Breast epithelium (tissue), 4 donors: Measurements from ENCODE around the gene METTL9. TPM values are rescaled to one million over a fixed set of nuclear protein-coding genes. Genes with fewer than 3 reads are reported as not detected.
"Not testable (repeated sequence)": the region's sequence is repeated elsewhere in the genome, so short reads cannot be mapped to it uniquely, and the experiment has no call there.

Experiments
- DNase-seq, 2 donors: peaks; one replicate each; pipeline ENCODE4 v3.0.0-alpha.2; 2019; ENCODE audit warnings: low spot score in 2 of 2
- H3K27ac ChIP-seq, 2 donors: fragments of 200-600 bp; sonication (generic) in 1 of 2; one replicate each; pipeline ENCODE4 v1.5.1; 2016 to 2019; ENCODE audit warnings: mild to moderate bottlenecking in 1 of 2
- H3K27me3 ChIP-seq, 2 donors: fragments of 200-600 bp; sonication (generic) in 1 of 2; one replicate each; pipeline versions ENCODE4 v1.5.1 to v1.6.0; 2017 to 2019; ENCODE audit warnings: control low read depth in 1 of 2, mild to moderate bottlenecking in 1 of 2
- H3K36me3 ChIP-seq: fragments of 200-600 bp; one replicate; pipeline ENCODE4 v1.5.1; 2019
- H3K4me1 ChIP-seq, 2 donors: fragments of 200-600 bp; sonication (generic); one replicate each; pipeline ENCODE4 v1.5.1; 2016 to 2019; ENCODE audit warnings: control low read depth in 1 of 2
- H3K4me3 ChIP-seq, 3 donors: fragments of 200-600 bp; sonication (generic); 1 replicate in 2 of 3; 2 replicates in 1 of 3; pipeline ENCODE4 v1.5.1; 2016 to 2019; ENCODE audit warnings: mild to moderate bottlenecking in 3 of 3, moderate library complexity in 2 of 3
- H3K9me3 ChIP-seq, 2 donors: fragments of 200-600 bp; sonication (generic) in 1 of 2; one replicate each; pipeline ENCODE4 v1.5.1; 2016 to 2019; ENCODE audit warnings: control low read depth in 1 of 2
- CTCF ChIP-seq, 3 donors: fragments of 450-650 bp; IDR thresholded peaks; one replicate each; pipeline ENCODE4 v1.5.1; 2016 to 2017; ENCODE audit warnings: antibody characterized with exemption in 3 of 3, mild to moderate bottlenecking in 3 of 3, moderate library complexity in 3 of 3
- POLR2A ChIP-seq: fragments of 450-650 bp; IDR thresholded peaks from one replicate; pipeline ENCODE4 v1.6.1; 2016; ENCODE audit warnings: antibody characterized with exemption, mild to moderate bottlenecking, moderate library complexity
- POLR2AphosphoS5 ChIP-seq, 3 donors: sonication (generic); formaldehyde crosslinking; IDR thresholded peaks; one replicate each; pipeline ENCODE4 v1.6.1; 2017; ENCODE audit warnings: antibody characterized with exemption in 3 of 3
- intact Hi-C: fragments of 100-400 bp; cut with DNase I; formaldehyde crosslinking; loops from one replicate; pipeline ENCODE4 v1.15.1; 2023; ENCODE audit warnings: low total_unique reads
- total RNA-seq, 3 donors: library from RNA; depleted of rRNA; stranded (reverse); fragments of >200 nt; gene quantifications; one replicate each; pipeline ENCODE4 v1.1.0, GENCODE V29; 2016

Gene METTL9
- 100 to 1,000 TPM; 121 to 162 (median 136) TPM for total RNA-seq

- peak within 1 kb of the TSS; percentile 63 to 93 (median 81) for H3K4me3 ChIP-seq
- no peaks in the 10 kb centered on the region for H3K4me1 ChIP-seq
- no peaks in the 10 kb centered on the region for H3K27me3 ChIP-seq
- intact Hi-C loops: no loop called here
- TF ChIP-seq POLR2AphosphoS5 (IDR thresholded peaks at IDR 0.05) (peak; percentile 81 to 91 (median 90)), POLR2A (peak; percentile 64), CTCF (IDR thresholded peaks at IDR 0.05) (no peak)
- H3K36me3 ChIP-seq: no peaks in the 10 kb centered on the region
- H3K9me3 ChIP-seq: no peaks in the 10 kb centered on the region
- peak; percentile 90 to 93 for DNase-seq
- peak within 1 kb of the TSS; percentile 95 to 96 for H3K27ac ChIP-seq
Measured at GRCh38 chr16:21599122-21600030, at the start of gene METTL9. Gene METTL9 (plus strand): TSS chr16:21599577. CDS start chr16:21599734, 157 bp downstream.

GRCh38 chr16:21549975-21550374 lies 49.4 kb upstream of the METTL9 start:
- intact Hi-C loops, H3K36me3 ChIP-seq, H3K9me3 ChIP-seq, H3K4me1 ChIP-seq, H3K27me3 ChIP-seq, H3K27ac ChIP-seq, DNase-seq, H3K4me3 ChIP-seq: not testable (repeated sequence)

DNA sequence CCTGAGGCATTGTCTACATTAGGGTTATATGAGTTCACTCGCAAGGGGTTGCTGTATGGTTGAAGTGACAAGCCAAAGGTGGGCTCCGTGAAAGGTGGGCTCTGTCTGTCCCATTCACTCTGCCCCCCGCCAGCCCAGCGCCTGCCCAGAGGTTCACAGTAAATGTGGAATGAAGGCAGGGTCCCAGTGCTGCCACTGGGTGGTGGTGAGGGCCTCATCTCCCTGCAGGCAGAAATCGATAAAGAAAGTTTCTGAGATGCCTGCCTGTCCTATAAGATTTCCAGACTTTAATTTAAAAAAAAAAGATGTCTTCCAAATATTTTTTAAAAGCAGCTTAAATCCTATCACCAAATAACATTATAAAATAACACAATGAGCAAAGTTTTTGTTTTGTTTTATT lies 48.9 kb upstream of the METTL9 start:
- intact Hi-C loops, H3K27me3 ChIP-seq, H3K4me3 ChIP-seq, H3K36me3 ChIP-seq, H3K27ac ChIP-seq, DNase-seq, H3K4me1 ChIP-seq, H3K9me3 ChIP-seq: not testable (repeated sequence)

DNA sequence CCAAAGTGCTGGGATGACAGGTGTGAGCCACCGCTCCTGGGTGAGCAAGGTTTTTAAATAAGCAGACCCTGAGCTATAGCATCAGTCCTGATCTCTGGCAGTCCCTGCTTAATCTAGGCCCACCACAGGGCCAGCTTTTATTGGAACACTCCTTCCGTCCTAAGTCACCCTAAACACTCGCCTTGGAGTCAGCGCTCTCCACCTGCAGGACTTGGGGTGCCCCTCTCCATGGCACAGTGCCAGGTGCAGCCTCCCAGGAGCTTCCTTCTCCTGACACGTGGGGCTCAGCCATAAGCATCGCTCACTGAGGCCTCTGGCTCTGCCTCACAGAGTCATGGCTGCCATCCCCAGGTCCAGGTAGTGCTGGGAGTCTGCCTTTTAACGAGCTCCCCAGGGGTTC lies 48.3 kb upstream of the METTL9 start:
- H3K4me3 ChIP-seq, H3K27me3 ChIP-seq, H3K4me1 ChIP-seq, H3K27ac ChIP-seq, intact Hi-C loops, DNase-seq, H3K36me3 ChIP-seq, H3K9me3 ChIP-seq: not testable (repeated sequence)

DNA sequence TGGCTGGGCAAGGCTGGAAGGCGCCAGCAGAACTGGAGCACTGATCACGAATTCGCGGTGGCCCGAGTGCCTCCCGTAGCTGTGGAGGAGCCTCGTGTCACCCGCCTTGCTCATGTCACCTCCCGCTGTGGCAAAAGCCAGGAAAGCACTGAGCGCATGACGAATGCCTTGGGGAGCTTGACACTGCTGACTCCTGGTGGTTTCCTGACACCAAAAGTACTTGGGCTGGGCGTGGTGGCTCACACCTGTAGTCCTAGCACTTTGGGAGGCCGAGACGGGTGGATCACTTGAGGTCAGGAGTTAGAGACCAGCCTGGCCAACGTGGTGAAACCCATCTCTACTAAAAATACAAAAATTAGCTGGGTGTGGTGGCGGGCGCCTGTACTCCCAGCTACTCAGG lies 47.8 kb upstream of the METTL9 start:
- H3K4me1 ChIP-seq, H3K4me3 ChIP-seq, intact Hi-C loops, H3K36me3 ChIP-seq, H3K9me3 ChIP-seq, H3K27me3 ChIP-seq, DNase-seq, H3K27ac ChIP-seq: not testable (repeated sequence)

DNA sequence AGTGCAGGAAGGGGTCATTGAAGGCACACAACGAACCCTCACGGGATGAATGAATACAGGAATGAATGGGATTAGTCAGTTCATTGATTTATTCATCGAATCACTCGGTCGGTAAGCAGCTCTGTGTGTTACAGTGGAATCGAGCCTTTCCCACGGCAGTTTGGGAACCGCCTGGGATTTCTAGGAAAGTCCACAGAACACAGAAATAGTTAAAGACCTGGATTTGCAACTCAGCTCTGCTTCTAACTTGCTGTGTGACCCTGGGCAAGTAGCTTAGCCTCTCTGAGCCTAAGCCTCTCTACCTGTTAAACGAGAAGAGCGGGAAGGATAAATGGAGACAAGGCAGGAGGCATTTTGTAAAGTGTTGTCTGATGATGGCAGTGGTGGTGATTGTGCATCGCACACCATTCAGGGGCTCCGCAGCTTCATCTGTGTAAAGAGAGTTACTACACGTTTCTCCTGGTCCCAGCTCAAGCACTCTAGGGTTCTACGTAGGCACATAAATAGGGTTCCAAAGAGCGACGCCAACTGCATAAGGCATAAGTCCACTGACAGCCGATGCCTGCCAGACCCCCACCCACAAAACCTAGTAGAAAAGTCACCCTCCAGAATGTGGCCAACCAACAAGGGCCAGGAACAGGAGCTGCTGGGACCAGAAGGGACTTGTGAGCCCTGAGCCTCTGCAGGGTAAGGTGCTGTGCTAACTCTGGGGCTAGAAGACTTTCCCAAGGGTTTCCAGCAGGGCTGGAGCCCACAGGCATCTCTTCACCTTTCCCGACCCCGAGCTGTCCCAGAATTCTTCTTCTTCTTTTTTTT lies 45.7 kb upstream of the METTL9 start:
- H3K4me3 ChIP-seq, H3K9me3 ChIP-seq, H3K27me3 ChIP-seq, intact Hi-C loops, H3K36me3 ChIP-seq, H3K27ac ChIP-seq, H3K4me1 ChIP-seq: not testable (repeated sequence)
- peak in 1 of 2 donors; percentile 48 for DNase-seq

GRCh38 chr16:21554795-21555585 lies 44.4 kb upstream of the METTL9 start:
- Histone ChIP-seq H3K27ac (no peak overlapping the region), H3K4me1 (no peaks in the 10 kb centered on the region), H3K4me3 (peak overlapping the region in 2 of 3 donors; percentile 23 to 48), H3K27me3 (no peaks in the 10 kb centered on the region), H3K36me3 (no peaks in the 10 kb centered on the region), H3K9me3 (no peaks in the 10 kb centered on the region)
- DNase-seq: peak; percentile 69 to 94
- TF ChIP-seq POLR2AphosphoS5 (IDR thresholded peaks at IDR 0.05) (peak; percentile 26 to 50 (median 37)), POLR2A (no peak), CTCF (IDR thresholded peaks at IDR 0.05) (peak; percentile 87 to 100 (median 98))
- intact Hi-C loops: no loop called here

GRCh38 chr16:21555621-21556020 lies 43.8 kb upstream of the METTL9 start:
- DNase-seq: peak in 1 of 2 donors; percentile 49

DNA sequence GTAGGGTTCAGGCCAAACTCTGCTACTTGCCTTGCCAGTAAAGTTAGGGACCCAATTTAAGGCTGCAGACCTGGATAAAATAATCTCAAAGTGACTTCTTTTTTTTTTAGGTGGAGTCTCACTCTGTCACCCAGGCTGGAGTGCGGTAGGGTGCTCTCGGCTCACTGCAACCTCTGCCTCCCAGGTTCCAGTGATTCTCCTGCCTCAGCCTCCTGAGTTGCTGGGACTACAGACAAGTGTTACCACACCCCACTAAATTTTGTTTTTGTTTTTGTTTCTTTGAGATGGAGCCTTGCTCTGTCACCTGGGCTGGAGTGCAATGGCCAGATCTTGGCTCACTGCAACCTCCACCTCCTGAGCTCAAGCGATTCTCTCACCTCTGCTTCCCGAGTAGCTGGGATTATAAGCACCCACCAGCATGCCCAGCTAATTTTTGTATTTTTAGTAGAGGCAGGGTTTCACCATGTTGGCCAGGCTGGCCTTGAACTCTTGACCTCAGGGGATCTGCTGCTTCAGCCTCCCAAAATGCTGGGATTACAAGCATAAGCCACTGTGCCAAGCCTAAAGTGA lies 43.3 kb upstream of the METTL9 start:
- peak in 1 of 2 donors; percentile 35 for DNase-seq
- H3K4me1 ChIP-seq, H3K9me3 ChIP-seq, H3K4me3 ChIP-seq, intact Hi-C loops, H3K27me3 ChIP-seq, H3K36me3 ChIP-seq, H3K27ac ChIP-seq: not testable (repeated sequence)

More at GRCh38 chr16:21555621-21556020, 43.8 kb upstream of the METTL9 start:
- H3K4me3 ChIP-seq, H3K9me3 ChIP-seq, intact Hi-C loops, H3K4me1 ChIP-seq, H3K27me3 ChIP-seq, H3K36me3 ChIP-seq, H3K27ac ChIP-seq: not testable (repeated sequence)
